Kidney (tissue), 14 donors: ENCODE results near the gene TXNRD1. TPM values are rescaled to one million over a fixed set of nuclear protein-coding genes. Genes with fewer than 3 reads are reported as not detected.
"Not testable (repeated sequence)": the region's sequence is repeated elsewhere in the genome, so short reads cannot be mapped to it uniquely, and the experiment has no call there.

Source experiments
- DNase-seq, 5 donors: peaks; one replicate each; pipeline ENCODE4 v3.0.0-alpha.2; 2013 to 2020
- FAIRE-seq: peaks from 2 replicates; lab custom pipeline; 2012; peaks lifted over from hg19 to GRCh38; lab: Jason Lieb, UNC
- H3K27ac ChIP-seq, 2 donors: one replicate each; pipeline ENCODE4 v1.7.0; 2013; ENCODE audit warnings: low read depth in 2 of 2, low read length in 2 of 2, inconsistent platforms in 1 of 2
- H3K27me3 ChIP-seq: one replicate; pipeline ENCODE4 v1.7.1; 2013; ENCODE audit warnings: low read length, inconsistent platforms; ENCODE audit not compliant: control insufficient read depth, insufficient read depth
- H3K36me3 ChIP-seq, 3 donors: one replicate each; pipeline versions ENCODE4 v1.7.0 to v1.7.1; 2013; ENCODE audit warnings: low read length in 3 of 3, control low read depth in 1 of 3, inconsistent platforms in 1 of 3; ENCODE audit not compliant: insufficient read depth in 3 of 3, control insufficient read depth in 2 of 3
- H3K4me1 ChIP-seq, 3 donors: one replicate each; pipeline versions ENCODE4 v1.7.0 to v1.7.1; 2013; ENCODE audit warnings: low read length in 3 of 3, inconsistent platforms in 1 of 3, low read depth in 1 of 3; ENCODE audit not compliant: control insufficient read depth in 2 of 3, insufficient read depth in 2 of 3
- H3K4me3 ChIP-seq, 3 donors: one replicate each; pipeline versions ENCODE4 v1.7.0 to v1.8.1; 2013; ENCODE audit warnings: low read length in 3 of 3, control low read depth in 1 of 3, inconsistent platforms in 1 of 3
- H3K9ac ChIP-seq, 3 donors: one replicate each; pipeline versions ENCODE4 v1.7.0 to v1.7.1; 2013; ENCODE audit warnings: low read length in 3 of 3, control low read depth in 1 of 3, inconsistent platforms in 1 of 3
- H3K9me3 ChIP-seq, 3 donors: one replicate each; pipeline versions ENCODE4 v1.7.0 to v1.7.1; 2013; ENCODE audit warnings: low read length in 3 of 3, control low read depth in 1 of 3, inconsistent platforms in 1 of 3; ENCODE audit not compliant: control insufficient read depth in 2 of 3, insufficient read depth in 1 of 3
- intact Hi-C: fragments of 100-400 bp; cut with DNase I; formaldehyde crosslinking; loops from one replicate; pipeline ENCODE4 v1.11.1; 2022
- polyA plus RNA-seq: library from polyadenylated mRNA; stranded (reverse); fragments of 350-450 nt; fragmentation: Illumina TruSeq; extraction: RNeasy Lipid Tissue Mini Kit (QIAGEN cat#74804); gene quantifications from one replicate; pipeline ENCODE4 v1.2.3, GENCODE V29; 2014; ENCODE audit warnings: low read depth, low replicate concordance; ENCODE audit not compliant: insufficient read depth
- total RNA-seq: library from RNA; stranded (reverse); fragmentation: NEBNext Ultra II Directional; extraction: Animal tissue kit (Norgen Biotek cat#: 25700); gene quantifications from one replicate; pipeline ENCODE4 v1.2.1, GENCODE V29; 2021
- TF ChIP-seq, protein P1 (sequence below): IDR thresholded peaks from 3 replicates; pipeline ENCODE4 v1.5.1; 2012; ENCODE audit warnings: mild to moderate bottlenecking, moderate library complexity, borderline replicate concordance; ENCODE audit not compliant: insufficient read depth; ENCODE audit errors: extremely low read depth
- donor health status: control.
- donor health status: control.
- donor health status: control.
- donor health status: control.
- donor health status: control.
- donor health status: DM: yes; HTN: yes; CAD: no.
- donor health status: Normal renal cell carcinoma (clear cell type).

Gene TXNRD1
- total and polyA plus RNA-seq, 2 donors from 2014 or later: 45.0 to 73.2 TPM

GRCh38 chr12:104212516-104212915, 3.1 kb upstream of the TXNRD1 start:
- intact Hi-C loops: no loop called here
- TF ChIP-seq, protein P1, sequence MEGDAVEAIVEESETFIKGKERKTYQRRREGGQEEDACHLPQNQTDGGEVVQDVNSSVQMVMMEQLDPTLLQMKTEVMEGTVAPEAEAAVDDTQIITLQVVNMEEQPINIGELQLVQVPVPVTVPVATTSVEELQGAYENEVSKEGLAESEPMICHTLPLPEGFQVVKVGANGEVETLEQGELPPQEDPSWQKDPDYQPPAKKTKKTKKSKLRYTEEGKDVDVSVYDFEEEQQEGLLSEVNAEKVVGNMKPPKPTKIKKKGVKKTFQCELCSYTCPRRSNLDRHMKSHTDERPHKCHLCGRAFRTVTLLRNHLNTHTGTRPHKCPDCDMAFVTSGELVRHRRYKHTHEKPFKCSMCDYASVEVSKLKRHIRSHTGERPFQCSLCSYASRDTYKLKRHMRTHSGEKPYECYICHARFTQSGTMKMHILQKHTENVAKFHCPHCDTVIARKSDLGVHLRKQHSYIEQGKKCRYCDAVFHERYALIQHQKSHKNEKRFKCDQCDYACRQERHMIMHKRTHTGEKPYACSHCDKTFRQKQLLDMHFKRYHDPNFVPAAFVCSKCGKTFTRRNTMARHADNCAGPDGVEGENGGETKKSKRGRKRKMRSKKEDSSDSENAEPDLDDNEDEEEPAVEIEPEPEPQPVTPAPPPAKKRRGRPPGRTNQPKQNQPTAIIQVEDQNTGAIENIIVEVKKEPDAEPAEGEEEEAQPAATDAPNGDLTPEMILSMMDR: no peak
- no peak for FAIRE-seq

DNA sequence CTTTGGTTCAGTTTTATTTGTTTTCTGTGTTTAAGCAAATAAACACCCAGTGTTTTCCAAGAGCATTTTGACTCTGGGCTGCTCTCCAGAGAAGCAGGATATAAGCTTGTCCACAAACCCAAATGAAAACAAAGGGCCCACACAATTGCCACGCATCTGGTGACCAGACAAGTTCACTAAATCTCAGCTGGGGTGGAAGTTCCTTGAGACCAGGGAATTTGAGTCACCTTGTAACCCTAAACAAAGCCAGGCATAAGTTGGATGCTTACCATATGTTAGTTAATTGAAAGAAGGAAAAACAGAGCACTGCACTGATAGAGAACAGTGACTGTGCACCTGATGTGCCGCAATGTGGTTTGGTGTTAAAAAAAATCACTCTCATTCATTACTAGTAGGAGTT, 1.6 kb upstream of the TXNRD1 start:
- Histone ChIP-seq H3K27me3 (no peaks in the 10 kb centered on the region), H3K4me3 (no peak overlapping the region), H3K9me3 (no peaks in the 10 kb centered on the region), H3K4me1 (no peaks in the 10 kb centered on the region), H3K9ac (no peak overlapping the region), H3K27ac (no peak overlapping the region), H3K36me3 (no peaks in the 10 kb centered on the region)
- DNase-seq: peak in 1 of 5 donors; percentile 25
- TF ChIP-seq, protein P1: no peak
- intact Hi-C loops: no loop called here
- FAIRE-seq: no peak

More at GRCh38 chr12:104212516-104212915, 3.1 kb upstream of the TXNRD1 start:
- H3K9me3 ChIP-seq: no peaks in the 10 kb centered on the region
- H3K4me3 ChIP-seq: no peak overlapping the region
- no peak overlapping the region for H3K27ac ChIP-seq
- no peaks in the 10 kb centered on the region for H3K36me3 ChIP-seq
- no peak for DNase-seq
- no peak overlapping the region for H3K9ac ChIP-seq
- no peaks in the 10 kb centered on the region for H3K4me1 ChIP-seq
- H3K27me3 ChIP-seq: no peaks in the 10 kb centered on the region

DNA sequence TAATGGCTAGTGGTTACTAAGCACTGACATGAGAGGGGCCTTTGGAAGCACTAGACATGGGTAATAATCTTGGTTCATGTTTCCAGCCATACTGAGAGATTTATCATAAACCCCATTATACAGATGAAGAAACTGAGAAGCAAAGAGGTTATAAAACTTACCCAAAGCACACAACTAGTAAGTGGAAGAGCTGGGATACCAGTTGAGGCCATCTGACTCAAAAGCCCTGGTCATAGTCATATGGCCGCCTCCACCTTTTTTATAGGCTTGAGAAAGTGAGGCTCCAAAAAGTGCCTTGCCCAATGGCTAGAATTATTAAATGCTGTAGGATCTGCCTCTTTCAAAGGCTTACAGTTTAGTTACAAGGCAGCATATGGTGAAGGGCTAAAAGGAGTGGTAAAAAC, 944 bp downstream of the TXNRD1 start:
- H3K27me3 ChIP-seq: no peaks in the 10 kb centered on the region
- intact Hi-C loops: no loop called here
- TF ChIP-seq, protein P1: no peak
- peaks cover 0 to 7% (median 7%) of the 10 kb centered on the region in 3 donors for H3K4me1 ChIP-seq
- no peaks in the 10 kb centered on the region for H3K36me3 ChIP-seq
- no peaks in the 10 kb centered on the region for H3K9me3 ChIP-seq
- DNase-seq (no peak), FAIRE-seq (no peak)
- no peak overlapping the region for H3K27ac ChIP-seq
- peak overlapping the region in 1 of 3 donors; percentile 86 for H3K9ac ChIP-seq
- H3K4me3 ChIP-seq: peak overlapping the region in 2 of 3 donors; percentile 7 to 71

DNA sequence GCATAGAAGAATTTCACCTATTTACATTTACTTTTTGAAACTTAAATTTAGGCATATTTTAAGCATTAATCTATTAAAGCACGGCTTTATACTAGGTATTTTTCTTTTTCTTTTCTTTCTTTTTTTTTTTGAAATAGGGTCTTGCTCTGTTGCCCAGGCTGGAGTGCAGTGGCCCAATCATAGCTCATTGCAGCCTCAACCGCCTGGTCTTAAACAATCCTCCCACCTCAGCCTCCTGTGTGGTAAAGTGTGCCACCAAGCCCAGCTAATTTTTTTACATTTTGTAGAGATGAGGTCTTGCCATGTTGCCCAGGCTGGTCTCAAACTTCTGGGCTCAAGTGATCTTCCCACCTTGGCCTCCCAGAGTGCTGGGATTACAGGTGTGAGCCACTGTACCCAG, 2.9 kb downstream of the TXNRD1 start:
- H3K9ac ChIP-seq, intact Hi-C loops, H3K4me3 ChIP-seq, H3K4me1 ChIP-seq, H3K27ac ChIP-seq, FAIRE-seq, H3K27me3 ChIP-seq, H3K36me3 ChIP-seq, DNase-seq, H3K9me3 ChIP-seq: not testable (repeated sequence)
